ENCODE measurements around the gene SLC25A6.
"Not testable (repeated sequence)": the region's sequence is repeated elsewhere in the genome, so short reads cannot be mapped to it uniquely, and the experiment has no call there.

The SLC25A6 gene

GRCh38 chrX:1351981-1352714 is 39.8 kb downstream of the SLC25A6 start:
- DNase-seq: no peak

- DNase-seq: not testable (repeated sequence)
Observed at GRCh38 chrX:1349606-1350005, 42.3 kb downstream of the SLC25A6 start.

- DNase-seq: no peak
Observed at GRCh38 chrX:1341545-1342184, 50.2 kb downstream of the SLC25A6 start.

- DNase-seq: peak; percentile 62
Observed at GRCh38 chrX:1336948-1337779, 54.7 kb downstream of the SLC25A6 start.

GRCh38 chrX:1336331-1336943 is 55.5 kb downstream of the SLC25A6 start, which contains the start of gene IL3RA:
Gene IL3RA, plus strand, starts transcription at chrX:1336785. Its CDS starts 4,981 bp downstream, at chrX:1341766.
- peak; percentile 67 for DNase-seq

All from GDM1 (cell line).